ENCODE measurements around the gene DDAH2.

DDAH2 gene

DNA sequence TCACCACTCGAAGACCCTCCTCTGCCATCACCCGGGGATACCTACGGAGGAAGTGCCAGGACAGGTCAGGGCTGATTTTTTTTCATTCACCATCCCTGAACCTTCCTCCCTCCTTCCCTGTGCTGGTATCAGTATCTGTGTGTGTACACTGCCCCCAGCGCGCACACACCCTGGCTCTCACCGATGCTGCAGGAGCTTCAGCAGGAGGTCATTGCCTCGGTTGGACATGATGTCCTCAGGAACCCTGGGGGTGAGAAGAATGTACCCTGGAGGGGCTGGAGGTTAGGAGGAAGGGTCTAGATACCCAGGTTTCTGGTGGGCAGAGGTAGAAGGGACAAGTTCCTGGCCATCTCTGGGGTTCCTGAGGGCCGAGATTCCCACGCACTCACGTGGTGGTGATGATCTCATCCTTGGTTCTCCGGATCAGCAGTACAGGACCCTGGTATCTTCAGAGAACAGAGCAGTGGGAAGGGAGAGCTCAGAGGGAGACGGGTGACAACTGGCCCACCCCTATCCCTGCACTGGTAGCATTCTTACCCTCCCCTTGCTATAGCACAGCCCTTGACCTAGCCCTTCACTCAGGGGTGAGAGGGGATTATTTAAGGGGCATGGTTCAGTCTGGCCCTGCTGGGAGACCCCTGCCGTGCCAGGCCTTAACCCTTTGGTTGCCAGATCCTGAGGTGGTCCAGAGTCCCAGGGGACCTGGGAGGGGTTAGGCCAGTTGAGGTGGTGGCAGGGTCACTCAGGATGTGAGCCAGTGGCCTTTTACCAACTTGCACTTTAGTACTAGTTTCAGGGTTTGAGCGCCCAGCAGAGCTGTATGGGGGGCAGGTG is 41.0 kb downstream of the DDAH2 start:
- Histone ChIP-seq H3K4me3 (ENCODE audit: low read length in 2 of 2) (no peak overlapping the region), H3K4me1 (ENCODE audit: control insufficient read depth in 2 of 2, insufficient read depth in 1 of 2, low read depth in 1 of 2, low read length in 2 of 2) (peaks cover 1 to 6% of the 10 kb centered on the region in 2 donors), H3K79me1 (ENCODE audit: low read depth, low read length) (no peaks in the 10 kb centered on the region), H3K23ac (ENCODE audit: low read depth, low read length, poor library complexity) (no peak overlapping the region), H2AK5ac (ENCODE audit: low read depth, low read length) (no peak overlapping the region), H3K9ac (ENCODE audit: low read depth, low read length, poor library complexity) (peak overlapping the region; percentile 15), H2BK15ac (ENCODE audit: low read length) (no peak overlapping the region), H2BK120ac (ENCODE audit: low read depth, low read length) (no peak overlapping the region), H3K18ac (ENCODE audit: low read length) (no peak overlapping the region), H2AFZ (ENCODE audit: low read length) (no peak overlapping the region), H3K4ac (ENCODE audit: low read length) (no peak overlapping the region), H2BK12ac (ENCODE audit: low read length) (no peak overlapping the region), H3K36me3 (replicated peaks in 1 of 2; ENCODE audit: control insufficient read depth in 2 of 2, insufficient read depth in 2 of 2, low read length in 2 of 2) (peaks cover 43 to 93% of the 10 kb centered on the region in 2 donors), H4K91ac (ENCODE audit: low read depth, low read length, poor library complexity) (no peak overlapping the region), H4K8ac (ENCODE audit: low read depth, low read length) (no peak overlapping the region), H3K27ac (replicated peaks; ENCODE audit: low read length) (no peak overlapping the region), H2BK5ac (ENCODE audit: low read length) (no peak overlapping the region), H3K4me2 (ENCODE audit: insufficient read depth, low read length, poor library complexity, severe bottlenecking) (no peak overlapping the region), H3K27me3 (ENCODE audit: control insufficient read depth in 3 of 3, insufficient read depth in 3 of 3, low read depth in 1 of 3, low read length in 3 of 3) (no peaks in the 10 kb centered on the region), H3K14ac (ENCODE audit: low read length) (no peak overlapping the region), H3K9me3 (replicated peaks in 1 of 2; ENCODE audit: control insufficient read depth in 2 of 2, insufficient read depth in 1 of 2, low read depth in 1 of 2, low read length in 2 of 2) (no peaks in the 10 kb centered on the region)
- DNase-seq (ENCODE audit: low spot score) = no peak
- WGBS, 2 donors (ENCODE audit: extremely low coverage in 2 of 2, insufficient read length in 2 of 2, insufficient replicate concordance in 1 of 2) = no CpG with 5 or more reads among the region's 14 CpGs

DNA sequence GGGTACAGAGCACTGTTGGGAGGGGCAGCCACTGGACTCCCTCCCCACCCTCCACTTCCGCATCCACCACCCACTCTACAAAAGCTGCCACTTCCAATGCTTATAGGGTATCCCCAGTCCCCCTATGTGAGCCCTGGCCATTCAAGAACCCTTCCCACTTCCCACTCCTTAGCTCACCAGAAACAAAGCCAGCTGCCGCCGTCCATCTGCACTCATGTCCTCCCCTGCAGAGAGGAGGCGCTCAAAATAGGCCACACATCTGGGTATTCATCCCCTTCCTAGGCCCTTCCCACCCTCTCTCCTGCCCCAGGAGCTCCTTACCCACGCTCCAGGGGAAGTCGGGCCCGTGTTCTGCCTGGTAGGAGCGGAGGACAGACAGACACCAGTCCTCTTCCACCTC is 41.8 kb downstream of the DDAH2 start:
- Histone ChIP-seq H3K4me1 (ENCODE audit: control insufficient read depth in 2 of 2, insufficient read depth in 1 of 2, low read depth in 1 of 2, low read length in 2 of 2) (peaks cover 3 to 6% of the 10 kb centered on the region in 2 donors), H2AFZ (ENCODE audit: low read length) (no peak overlapping the region), H4K91ac (ENCODE audit: low read depth, low read length, poor library complexity) (no peak overlapping the region), H3K4me2 (ENCODE audit: insufficient read depth, low read length, poor library complexity, severe bottlenecking) (no peak overlapping the region), H3K14ac (ENCODE audit: low read length) (no peak overlapping the region), H2AK5ac (ENCODE audit: low read depth, low read length) (no peak overlapping the region), H2BK120ac (ENCODE audit: low read depth, low read length) (no peak overlapping the region), H3K9ac (ENCODE audit: low read depth, low read length, poor library complexity) (no peak overlapping the region), H3K18ac (ENCODE audit: low read length) (no peak overlapping the region), H3K27ac (replicated peaks; ENCODE audit: low read length) (no peak overlapping the region), H3K36me3 (replicated peaks in 1 of 2; ENCODE audit: control insufficient read depth in 2 of 2, insufficient read depth in 2 of 2, low read length in 2 of 2) (peaks cover 38 to 89% of the 10 kb centered on the region in 2 donors), H3K79me1 (ENCODE audit: low read depth, low read length) (no peaks in the 10 kb centered on the region), H3K4ac (ENCODE audit: low read length) (no peak overlapping the region), H2BK15ac (ENCODE audit: low read length) (no peak overlapping the region), H2BK12ac (ENCODE audit: low read length) (no peak overlapping the region), H2BK5ac (ENCODE audit: low read length) (no peak overlapping the region), H3K23ac (ENCODE audit: low read depth, low read length, poor library complexity) (no peak overlapping the region), H3K9me3 (replicated peaks in 1 of 2; ENCODE audit: control insufficient read depth in 2 of 2, insufficient read depth in 1 of 2, low read depth in 1 of 2, low read length in 2 of 2) (no peaks in the 10 kb centered on the region), H3K4me3 (ENCODE audit: low read length in 2 of 2) (no peak overlapping the region), H3K27me3 (ENCODE audit: control insufficient read depth in 3 of 3, insufficient read depth in 3 of 3, low read depth in 1 of 3, low read length in 3 of 3) (no peaks in the 10 kb centered on the region), H4K8ac (ENCODE audit: low read depth, low read length) (no peak overlapping the region)
- DNase-seq (ENCODE audit: low spot score) = no peak
- no CpG with 5 or more reads among the region's 8 CpGs for WGBS, 2 donors (ENCODE audit: extremely low coverage in 2 of 2, insufficient read length in 2 of 2, insufficient replicate concordance in 1 of 2)

DNA sequence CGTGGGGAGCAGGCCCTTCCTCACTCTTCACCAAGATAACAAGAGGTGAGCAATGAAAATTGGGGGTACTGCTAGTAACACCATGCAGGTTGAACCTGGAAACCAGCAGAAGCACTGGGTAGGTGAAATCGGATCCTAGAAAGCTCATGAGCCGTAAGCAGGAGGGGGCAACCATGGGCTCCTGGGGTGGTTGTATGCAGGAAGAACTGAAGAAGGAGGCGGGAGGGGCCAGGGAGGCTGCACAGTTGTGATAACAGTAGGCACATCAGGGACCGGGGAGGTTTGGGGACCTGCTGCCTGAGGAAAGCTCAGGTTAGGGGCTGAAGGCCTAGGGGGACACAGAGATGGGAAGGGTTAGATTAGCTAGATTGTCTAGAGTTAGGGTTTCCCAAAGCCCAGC is 42.6 kb downstream of the DDAH2 start:
- no CpG with 5 or more reads among the region's 5 CpGs for WGBS, 2 donors (ENCODE audit: extremely low coverage in 2 of 2, insufficient read length in 2 of 2, insufficient replicate concordance in 1 of 2)
- Histone ChIP-seq H3K36me3 (replicated peaks in 1 of 2; ENCODE audit: control insufficient read depth in 2 of 2, insufficient read depth in 2 of 2, low read length in 2 of 2) (peaks cover 35 to 85% of the 10 kb centered on the region in 2 donors), H3K9me3 (replicated peaks in 1 of 2; ENCODE audit: control insufficient read depth in 2 of 2, insufficient read depth in 1 of 2, low read depth in 1 of 2, low read length in 2 of 2) (no peaks in the 10 kb centered on the region)

DNA sequence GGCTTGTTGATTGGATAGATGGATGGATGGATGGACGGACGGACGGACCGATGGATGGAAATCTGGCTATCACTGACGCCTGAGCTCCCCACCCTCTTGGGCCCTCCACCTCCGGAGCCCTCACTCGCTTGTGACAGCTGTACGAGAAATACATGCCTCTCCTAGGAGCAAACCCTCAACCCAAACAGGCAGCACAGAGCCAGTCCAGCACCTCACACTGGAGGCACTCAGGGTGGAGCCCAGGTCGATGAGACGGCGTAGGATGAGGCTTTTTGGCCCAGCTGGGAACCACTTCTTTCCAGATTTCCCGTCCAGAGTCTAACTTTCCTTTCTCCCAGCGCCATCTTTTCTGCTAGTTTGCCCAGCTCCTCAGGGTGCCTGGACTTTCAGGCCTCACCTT is 45.5 kb downstream of the DDAH2 start:
- no peak overlapping the region for H3K27ac ChIP-seq (replicated peaks; ENCODE audit: low read length)
- peak overlapping the region; percentile 65 for H2AK5ac ChIP-seq (ENCODE audit: low read depth, low read length)
- peaks cover 4 to 9% of the 10 kb centered on the region in 2 donors for H3K4me1 ChIP-seq (ENCODE audit: control insufficient read depth in 2 of 2, insufficient read depth in 1 of 2, low read depth in 1 of 2, low read length in 2 of 2)
- no peaks in the 10 kb centered on the region for H3K9me3 ChIP-seq (replicated peaks in 1 of 2; ENCODE audit: control insufficient read depth in 2 of 2, insufficient read depth in 1 of 2, low read depth in 1 of 2, low read length in 2 of 2)
- no peak overlapping the region for H4K91ac ChIP-seq (ENCODE audit: low read depth, low read length, poor library complexity)
- no peak for DNase-seq (ENCODE audit: low spot score)
- H3K4me3 ChIP-seq (ENCODE audit: low read length in 2 of 2) = no peak overlapping the region
- H2BK5ac ChIP-seq (ENCODE audit: low read length) = no peak overlapping the region
- peaks cover 0 to 16% (median 7%) of the 10 kb centered on the region in 3 experiments for H3K27me3 ChIP-seq (ENCODE audit: control insufficient read depth in 3 of 3, insufficient read depth in 3 of 3, low read depth in 1 of 3, low read length in 3 of 3)
- no peak overlapping the region for H3K4ac ChIP-seq (ENCODE audit: low read length)
- H3K23ac ChIP-seq (ENCODE audit: low read depth, low read length, poor library complexity) = peak overlapping the region; percentile 61
- no peaks in the 10 kb centered on the region for H3K79me1 ChIP-seq (ENCODE audit: low read depth, low read length)
- no peak overlapping the region for H2BK15ac ChIP-seq (ENCODE audit: low read length)
- H4K8ac ChIP-seq (ENCODE audit: low read depth, low read length) = no peak overlapping the region
- H2AFZ ChIP-seq (ENCODE audit: low read length) = no peak overlapping the region
- WGBS, 2 donors (ENCODE audit: extremely low coverage in 2 of 2, insufficient read length in 2 of 2, insufficient replicate concordance in 1 of 2) = no CpG with 5 or more reads among the region's 13 CpGs
- no peak overlapping the region for H3K14ac ChIP-seq (ENCODE audit: low read length)
- peak overlapping the region; percentile 22 for H3K9ac ChIP-seq (ENCODE audit: low read depth, low read length, poor library complexity)
- H3K4me2 ChIP-seq (ENCODE audit: insufficient read depth, low read length, poor library complexity, severe bottlenecking) = peak overlapping the region; percentile 82
- no peak overlapping the region for H2BK12ac ChIP-seq (ENCODE audit: low read length)
- no peak overlapping the region for H2BK120ac ChIP-seq (ENCODE audit: low read depth, low read length)
- peaks cover 16 to 57% of the 10 kb centered on the region in 2 donors for H3K36me3 ChIP-seq (replicated peaks in 1 of 2; ENCODE audit: control insufficient read depth in 2 of 2, insufficient read depth in 2 of 2, low read length in 2 of 2)
- H3K18ac ChIP-seq (ENCODE audit: low read length) = peak overlapping the region; percentile 18

More for the DNA sequence above, 42.6 kb downstream of the DDAH2 start:
- no peak for DNase-seq (ENCODE audit: low spot score)
- no peak overlapping the region for H2BK15ac ChIP-seq (ENCODE audit: low read length)
- peaks cover 3 to 8% of the 10 kb centered on the region in 2 donors for H3K4me1 ChIP-seq (ENCODE audit: control insufficient read depth in 2 of 2, insufficient read depth in 1 of 2, low read depth in 1 of 2, low read length in 2 of 2)
- no peak overlapping the region for H2BK5ac ChIP-seq (ENCODE audit: low read length)
- H3K27me3 ChIP-seq (ENCODE audit: control insufficient read depth in 3 of 3, insufficient read depth in 3 of 3, low read depth in 1 of 3, low read length in 3 of 3) = peaks cover 0 to 7% (median 5%) of the 10 kb centered on the region in 3 experiments
- no peak overlapping the region for H3K18ac ChIP-seq (ENCODE audit: low read length)
- no peak overlapping the region for H2AK5ac ChIP-seq (ENCODE audit: low read depth, low read length)
- no peak overlapping the region for H3K14ac ChIP-seq (ENCODE audit: low read length)
- H4K8ac ChIP-seq (ENCODE audit: low read depth, low read length) = no peak overlapping the region
- no peak overlapping the region for H4K91ac ChIP-seq (ENCODE audit: low read depth, low read length, poor library complexity)
- no peak overlapping the region for H3K27ac ChIP-seq (replicated peaks; ENCODE audit: low read length)
- H3K9ac ChIP-seq (ENCODE audit: low read depth, low read length, poor library complexity) = no peak overlapping the region
- H3K4ac ChIP-seq (ENCODE audit: low read length) = no peak overlapping the region
- no peaks in the 10 kb centered on the region for H3K79me1 ChIP-seq (ENCODE audit: low read depth, low read length)
- no peak overlapping the region for H2AFZ ChIP-seq (ENCODE audit: low read length)
- no peak overlapping the region for H2BK12ac ChIP-seq (ENCODE audit: low read length)
- H2BK120ac ChIP-seq (ENCODE audit: low read depth, low read length) = no peak overlapping the region
- H3K4me2 ChIP-seq (ENCODE audit: insufficient read depth, low read length, poor library complexity, severe bottlenecking) = no peak overlapping the region
- H3K23ac ChIP-seq (ENCODE audit: low read depth, low read length, poor library complexity) = no peak overlapping the region
- H3K4me3 ChIP-seq (ENCODE audit: low read length in 2 of 2) = no peak overlapping the region

Measured in neuronal stem cell (in vitro differentiated cells).